ENCODE measurements around the gene ANTXR2. TPM values are rescaled to one million over a fixed set of nuclear protein-coding genes. Genes with fewer than 3 reads are reported as not detected.

The ANTXR2 gene
- total RNA-seq, 1 experiment from 2014 or later: 4.4 TPM

GRCh38 chr4:80074651-80075050 lies 1.6 kb upstream of the ANTXR2 start:
- DNase-seq (ENCODE audit: low read depth, low spot score): no peak
- in situ Hi-C loops (cut with HindIII; ENCODE audit: low pct_unique_long_range_greater_than_20kb, low sequenced_read_pairs): no loop called here

DNA sequence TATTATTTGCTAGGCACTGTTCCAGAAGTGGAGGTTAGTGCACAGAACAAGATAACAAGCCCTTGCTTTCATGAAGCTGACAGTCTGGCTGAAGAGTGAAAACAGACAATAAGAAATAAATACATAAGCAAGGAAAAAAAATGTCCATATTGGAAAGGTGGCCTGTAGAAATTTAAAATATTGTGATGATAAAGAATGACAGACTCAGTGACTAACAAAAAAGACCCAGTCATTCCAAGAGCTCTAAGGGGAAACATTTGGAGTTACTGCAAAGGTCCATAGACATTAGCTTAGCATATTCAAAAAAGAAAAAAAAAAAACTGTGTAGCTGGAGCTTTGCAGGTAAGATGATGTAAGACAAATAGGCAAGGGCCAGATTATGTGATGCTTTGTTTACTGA lies 1.0 kb upstream of the ANTXR2 start:
- in situ Hi-C loops (cut with HindIII; ENCODE audit: low pct_unique_long_range_greater_than_20kb, low sequenced_read_pairs): no loop called here
- no peak for DNase-seq (ENCODE audit: low read depth, low spot score)

GRCh38 chr4:80073473-80074008 lies 512 bp upstream of the ANTXR2 start:
- in situ Hi-C loops (cut with HindIII; ENCODE audit: low pct_unique_long_range_greater_than_20kb, low sequenced_read_pairs): no loop called here
- DNase-seq (ENCODE audit: low read depth, low spot score): no peak

- in situ Hi-C loops (cut with HindIII; ENCODE audit: low pct_unique_long_range_greater_than_20kb, low sequenced_read_pairs): no loop called here
- DNase-seq (ENCODE audit: low read depth, low spot score): peak; percentile 3
Measured at GRCh38 chr4:80072228-80072743, 743 bp downstream of the ANTXR2 start.

- DNase-seq (ENCODE audit: low read depth, low spot score): peak; percentile 1
- in situ Hi-C loops (cut with HindIII; ENCODE audit: low pct_unique_long_range_greater_than_20kb, low sequenced_read_pairs): no loop called here
Measured at GRCh38 chr4:80071604-80072227, 1.3 kb downstream of the ANTXR2 start.

DNA sequence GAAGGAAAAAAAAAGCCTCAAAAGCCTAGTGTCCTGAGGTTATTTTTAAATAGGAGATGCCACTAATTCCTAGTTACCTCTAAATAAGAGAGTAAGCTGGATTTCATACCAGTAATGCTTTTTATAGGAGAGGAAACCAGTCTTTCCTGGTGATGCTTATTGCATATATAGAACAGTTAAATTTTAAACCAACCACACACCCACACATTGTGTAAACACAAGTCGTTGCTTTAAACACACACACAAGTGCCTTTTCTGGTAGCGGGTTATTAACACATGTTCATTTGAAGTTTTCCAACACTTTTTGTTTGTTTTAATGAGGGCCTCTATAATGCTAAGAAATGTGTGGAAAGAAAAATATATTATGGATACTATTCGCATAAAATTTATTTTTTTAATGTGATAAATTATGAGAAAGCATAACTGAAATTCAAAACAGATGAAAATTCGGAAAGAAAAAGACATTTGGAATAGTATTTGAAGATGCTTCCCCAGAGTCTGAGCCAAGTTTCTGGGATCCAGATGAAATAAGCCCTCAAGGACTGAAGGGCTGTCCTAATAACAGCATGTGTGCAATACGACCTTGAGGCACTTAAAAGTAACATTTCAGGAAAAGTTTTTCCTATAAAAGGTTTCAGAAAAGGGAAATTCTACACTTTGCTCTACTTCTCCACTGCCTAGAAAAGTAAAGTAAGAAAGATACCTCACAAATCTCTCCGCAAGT lies 2.0 kb downstream of the ANTXR2 start:
- no peak for DNase-seq (ENCODE audit: low read depth, low spot score)
- in situ Hi-C loops (cut with HindIII; ENCODE audit: low pct_unique_long_range_greater_than_20kb, low sequenced_read_pairs): no loop called here

DNA sequence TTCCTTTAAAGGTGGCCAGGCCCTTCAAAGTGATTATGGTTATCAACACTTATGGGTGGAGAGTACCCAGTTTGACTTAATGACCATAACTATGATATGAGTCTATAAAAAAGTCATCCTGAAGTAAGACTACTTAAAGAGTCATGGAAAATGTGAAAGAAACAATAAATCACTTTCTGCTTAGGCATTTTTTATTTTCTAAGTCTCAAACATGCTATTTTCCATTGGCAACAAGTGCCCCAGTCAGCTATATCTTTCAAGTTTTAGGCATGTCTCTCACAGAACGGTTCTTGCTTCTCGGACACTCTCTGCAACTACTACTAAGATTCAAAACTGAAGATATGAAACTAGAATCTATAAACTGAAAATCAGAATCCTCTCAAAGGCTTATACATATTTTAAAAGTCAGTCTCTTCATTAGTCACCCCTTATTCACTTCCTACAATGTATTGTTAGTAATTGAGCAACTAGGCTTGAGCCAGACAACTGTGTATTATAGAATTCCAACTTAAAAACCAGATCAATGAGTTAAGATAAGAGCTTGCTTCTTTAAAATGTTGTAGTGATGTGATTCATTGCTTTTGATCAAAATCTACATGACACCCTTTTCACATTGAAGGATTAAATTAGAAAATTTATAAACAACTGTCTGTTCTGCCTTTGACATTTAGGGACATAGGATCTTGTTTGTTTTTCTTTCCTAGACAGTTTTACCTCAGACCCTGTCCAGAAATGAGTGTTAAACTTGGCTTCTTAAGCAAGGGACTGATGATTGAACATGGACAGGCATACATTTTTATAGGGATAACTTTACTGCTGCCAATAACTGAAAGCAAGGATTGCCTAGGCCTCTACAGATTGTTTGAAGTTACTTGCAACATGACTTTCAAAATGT lies 2.9 kb downstream of the ANTXR2 start:
- DNase-seq (ENCODE audit: low read depth, low spot score): no peak
- in situ Hi-C loops (cut with HindIII; ENCODE audit: low pct_unique_long_range_greater_than_20kb, low sequenced_read_pairs): no loop called here

GRCh38 chr4:80069108-80069836 lies 3.8 kb downstream of the ANTXR2 start:
- in situ Hi-C loops (cut with HindIII; ENCODE audit: low pct_unique_long_range_greater_than_20kb, low sequenced_read_pairs): no loop called here
- no peak for DNase-seq (ENCODE audit: low read depth, low spot score)

GRCh38 chr4:80065601-80066000 lies 7.4 kb downstream of the ANTXR2 start:
- in situ Hi-C loops (cut with HindIII; ENCODE audit: low pct_unique_long_range_greater_than_20kb, low sequenced_read_pairs): no loop called here
- no peak for DNase-seq (ENCODE audit: low read depth, low spot score)

GRCh38 chr4:80062527-80062926 lies 10.5 kb downstream of the ANTXR2 start:
- DNase-seq (ENCODE audit: low read depth, low spot score): no peak
- in situ Hi-C loops (cut with HindIII; ENCODE audit: low pct_unique_long_range_greater_than_20kb, low sequenced_read_pairs): no loop called here

GRCh38 chr4:80060804-80061203 lies 12.2 kb downstream of the ANTXR2 start:
- DNase-seq (ENCODE audit: low read depth, low spot score): no peak
- in situ Hi-C loops (cut with HindIII; ENCODE audit: low pct_unique_long_range_greater_than_20kb, low sequenced_read_pairs): no loop called here

GRCh38 chr4:80058740-80059139 lies 14.3 kb downstream of the ANTXR2 start:
- in situ Hi-C loops (cut with HindIII; ENCODE audit: low pct_unique_long_range_greater_than_20kb, low sequenced_read_pairs): no loop called here
- no peak for DNase-seq (ENCODE audit: low read depth, low spot score)

DNA sequence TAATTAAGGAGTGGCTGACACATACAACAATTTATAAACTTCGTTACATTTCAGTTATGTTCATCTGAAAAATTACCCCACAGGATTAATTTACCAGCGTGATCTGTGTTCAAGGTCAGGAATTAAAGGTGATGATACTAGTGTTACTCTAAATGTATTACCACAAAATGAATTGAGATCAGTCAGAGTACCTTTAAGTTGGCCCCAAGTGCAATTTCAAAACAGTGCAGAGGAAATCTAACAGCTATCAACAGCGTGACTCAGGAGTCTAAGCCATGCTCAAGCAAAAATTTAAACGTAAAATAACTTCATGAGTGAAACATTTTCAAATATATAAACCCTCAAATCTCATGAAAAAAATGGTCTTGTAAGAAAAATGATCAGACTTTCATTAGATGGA lies 18.7 kb downstream of the ANTXR2 start:
- DNase-seq (ENCODE audit: low read depth, low spot score): no peak
- in situ Hi-C loops (cut with HindIII; ENCODE audit: low pct_unique_long_range_greater_than_20kb, low sequenced_read_pairs): no loop called here

GRCh38 chr4:80053140-80053910 lies 19.7 kb downstream of the ANTXR2 start:
- in situ Hi-C loops (cut with HindIII; ENCODE audit: low pct_unique_long_range_greater_than_20kb, low sequenced_read_pairs): no loop called here

GRCh38 chr4:80049813-80050534 lies 23.1 kb downstream of the ANTXR2 start:
- in situ Hi-C loops (cut with HindIII; ENCODE audit: low pct_unique_long_range_greater_than_20kb, low sequenced_read_pairs): no loop called here
- DNase-seq (ENCODE audit: low read depth, low spot score): no peak

More at GRCh38 chr4:80053140-80053910, 19.7 kb downstream of the ANTXR2 start:
- DNase-seq (ENCODE audit: low read depth, low spot score): no peak

DNA sequence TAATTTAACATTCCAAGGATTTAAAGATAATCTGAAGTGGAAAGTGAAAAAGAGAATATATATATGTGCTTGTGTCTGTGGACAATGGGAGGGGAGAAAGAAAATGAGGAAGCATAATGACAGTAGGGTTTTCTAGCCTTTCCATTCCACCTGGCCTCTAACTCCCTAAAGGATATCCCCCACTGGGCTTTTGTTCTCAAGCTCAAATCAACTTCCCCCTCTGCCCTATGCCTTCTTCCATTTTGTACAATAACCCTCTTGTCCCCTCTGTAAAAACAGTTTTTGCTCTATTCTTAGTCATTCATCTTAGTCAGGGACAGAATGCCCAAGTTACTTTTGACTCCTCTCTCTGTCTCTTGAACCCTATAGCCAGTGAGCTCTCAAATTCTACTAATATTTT lies 23.6 kb downstream of the ANTXR2 start:
- in situ Hi-C loops (cut with HindIII; ENCODE audit: low pct_unique_long_range_greater_than_20kb, low sequenced_read_pairs): no loop called here
- peak; percentile 19 for DNase-seq (ENCODE audit: low read depth, low spot score)
